K562 (cell line): ENCODE data around the gene SGPL1. TPM values are rescaled to one million over a fixed set of nuclear protein-coding genes. Genes with fewer than 3 reads are reported as not detected.

ENCODE experiments used
- CC2D1A ChIP-seq: fragments of 450-650 bp; IDR thresholded peaks from 2 replicates; pipeline ENCODE4 v1.6.1; 2017; ENCODE audit warnings: mild to moderate bottlenecking
- CTBP1 ChIP-seq: fragments of 450-650 bp; IDR thresholded peaks from 2 replicates; pipeline ENCODE4 v1.6.1; 2016; ENCODE audit warnings: borderline replicate concordance
- CTCF ChIP-seq, 3 experiments: IDR thresholded peaks in 2 of 3; conservative IDR thresholded peaks in 1 of 3; 2 replicates each; pipeline ENCODE4 v1.5.1; 2011 to 2012; ENCODE audit warnings: low read length in 3 of 3, mild to moderate bottlenecking in 3 of 3, control low read depth in 2 of 3, improper control_type of control experiment in 1 of 3, inconsistent platforms in 1 of 3, low read depth in 1 of 3, mixed read lengths in 1 of 3, moderate library complexity in 1 of 3; ENCODE audit not compliant: insufficient read depth in 2 of 3
- DEAF1 ChIP-seq: fragments of 450-650 bp; formaldehyde crosslinking; IDR thresholded peaks from 2 replicates; pipeline ENCODE4 v1.4.0; 2020; ENCODE audit warnings: mild to moderate bottlenecking, moderate library complexity
- ETV6 ChIP-seq, 3 experiments: fragments of 150-350 bp in 1 of 3; sonication (generic) in 1 of 3; formaldehyde crosslinking in 1 of 3; IDR thresholded peaks; 2 replicates each; pipeline versions ENCODE4 v1.6.1 to v1.8.0; 2014 to 2022; ENCODE audit warnings: borderline replicate concordance in 2 of 3, low read depth in 2 of 3, antibody characterized with exemption in 1 of 3, low read length in 1 of 3, mild to moderate bottlenecking in 1 of 3, missing genetic modification reagents in 1 of 3
- HDAC8 ChIP-seq: fragments of 450-650 bp; IDR thresholded peaks from 2 replicates; pipeline ENCODE4 v1.6.1; 2016; ENCODE audit warnings: mild to moderate bottlenecking, missing genetic modification characterization, moderate library complexity, missing compliant biosample characterization
- REST ChIP-seq, 2 experiments: fragments of 450-650 bp; formaldehyde crosslinking in 1 of 2; IDR thresholded peaks; 2 replicates each; pipeline versions ENCODE4 v1.4.0 to v1.6.1; 2014 to 2020; ENCODE audit warnings: mild to moderate bottlenecking in 2 of 2, borderline replicate concordance in 1 of 2, low read depth in 1 of 2
- TOE1 ChIP-seq, 2 experiments: fragments of 450-650 bp in 1 of 2; sonication (generic) in 1 of 2; formaldehyde crosslinking in 1 of 2; IDR thresholded peaks; 2 replicates each; pipeline versions ENCODE4 v1.7.1 to v1.8.0; 2016 to 2022; ENCODE audit warnings: borderline replicate concordance in 2 of 2, mild to moderate bottlenecking in 2 of 2, antibody characterized with exemption in 1 of 2, inconsistent platforms in 1 of 2, low read depth in 1 of 2, missing genetic modification reagents in 1 of 2, moderate library complexity in 1 of 2
- ZNF146 ChIP-seq: IDR thresholded peaks from one replicate; pipeline ENCODE4 v1.6.1; 2018; ENCODE audit warnings: missing compliant biosample characterization; ENCODE audit not compliant: unreplicated experiment
- ZNF699 ChIP-seq: fragments of 250-450 bp; sonication (Bioruptor Pico); IDR thresholded peaks from 2 replicates; pipeline ENCODE4 v1.8.0; 2021; ENCODE audit warnings: mild to moderate bottlenecking, moderate library complexity; ENCODE audit not compliant: insufficient replicate concordance
- ZNF740 ChIP-seq, 3 experiments: fragments of 200-800 bp in 1 of 3; sonication (Bioruptor generic) in 1 of 3; sonication (generic) in 1 of 3; formaldehyde crosslinking in 1 of 3; IDR thresholded peaks; 2 replicates each; pipeline versions ENCODE4 v1.6.1 to v1.8.0; 2016 to 2022; ENCODE audit warnings: mild to moderate bottlenecking in 2 of 3, missing compliant biosample characterization in 2 of 3, missing genetic modification characterization in 2 of 3, missing genetic modification reagents in 1 of 3
- polyA plus RNA-seq, 8 experiments: library from polyadenylated mRNA; depleted of rRNA in 4 of 8; stranded (reverse) in 5 of 8; unstranded in 3 of 8; fragments of >200 nt; fragmentation: Nextera tagmentation in 2 of 8; fragmentation: Illumina TruSeq in 1 of 8; extraction: Ambion mirVana in 2 of 8; extraction: Trizol in 1 of 8; gene quantifications; 2 replicates each; pipeline versions ENCODE4 v1.2.1 to v1.2.3, GENCODE V29; 2011 to 2014; ENCODE audit warnings: inconsistent platforms in 1 of 8, missing spikeins in 1 of 8
- total RNA-seq, 7 experiments: library from RNA; depleted of rRNA in 6 of 7; stranded (reverse); fragments of >200 nt in 6 of 7; fragmentation: Illumina TruSeq in 2 of 7; extraction: Trizol in 2 of 7; gene quantifications; 2 replicates each; pipeline versions ENCODE4 v1.2.1 to v1.2.3, GENCODE V29; 2011 to 2021; ENCODE audit warnings: low replicate concordance in 1 of 7

The SGPL1 gene
- total and polyA plus RNA-seq, 9 of the 15 experiments (the other 6 are each of a cell fraction or from before 2014, with no cell fraction given) = 6.0 to 18.0 (median 8.7) TPM

GRCh38 chr10:70903262-70903921 is 87.6 kb downstream of the SGPL1 start (continued):
- TF ChIP-seq ZNF146 (no peak), HDAC8 (no peak), ZNF699 (CRISPR knock-in tag) (no peak), CTBP1 (peak; percentile 33; the same call in 1 of the 2 replicates), ZNF740 (CRISPR knock-in tag; IDR thresholded peaks at IDR 0.05) (peak; percentile 78), ZNF740 (tag; IDR thresholded peaks at IDR 0.05) (no peak), CC2D1A (peak; percentile 65; the same call in 1 of the 2 replicates), REST (IDR thresholded peaks at IDR 0.05; ENCODE audit: borderline replicate concordance) (peak; percentile 66), REST (CRISPR knock-in tag; IDR thresholded peaks at IDR 0.05; ENCODE audit: low read depth) (no peak), DEAF1 (peak; percentile 69), ETV6 (IDR thresholded peaks at IDR 0.05; ENCODE audit: borderline replicate concordance in 1 of 2, low read depth in 2 of 2, low read length in 1 of 2) (no peak), ETV6 (CRISPR knock-in tag; IDR thresholded peaks at IDR 0.05; ENCODE audit: borderline replicate concordance) (no peak), CTCF (IDR thresholded peaks at IDR 0.05 in 2 of 3, conservative IDR thresholded peaks at IDR 0.05 in 1 of 3; ENCODE audit: insufficient read depth in 2 of 3, low read depth in 1 of 3, low read length in 3 of 3) (peak; percentile 90 to 98 (median 95)), TOE1 (IDR thresholded peaks at IDR 0.05; ENCODE audit: borderline replicate concordance) (no peak), TOE1 (CRISPR knock-in tag; IDR thresholded peaks at IDR 0.05; ENCODE audit: borderline replicate concordance, low read depth) (0 out of 2 replicates have a peak, but pooled peaks have one; percentile 37)
